IMR-90 (cell line): ENCODE measurements around the gene CERS6. TPM values are rescaled to one million over a fixed set of nuclear protein-coding genes. Genes with fewer than 3 reads are reported as not detected.

Experiments
- ATAC-seq: fragments of 200-7000 bp; cut with Tn5 transposase; 2 replicates; pipeline ENCODE4 v1.9.1; 2020; ENCODE audit warnings: low read depth, mild to moderate bottlenecking, moderate library complexity
- BruUV-seq: library from RNA; stranded (reverse); fragments of 400-500 nt; replicated peaks from 2 replicates; lab custom pipeline; 2021; lab: Mats Ljungman, UMichigan
- CTCF ChIA-PET: fragments of 300-600 bp; formaldehyde crosslinking; extraction: SDS; loops from one replicate; lab custom pipeline; 2021; ENCODE audit warnings: antibody characterized with exemption; lab: Yijun Ruan, JAX
- POLR2A ChIA-PET: fragments of 300-600 bp; sonication (Branson Sonifier 250); formaldehyde crosslinking; loops from one replicate; lab custom pipeline; 2022; ENCODE audit warnings: antibody characterized with exemption; ENCODE audit not compliant: unreplicated experiment; lab: Charles Lee
- DNase-seq: peaks from one replicate; pipeline ENCODE4 v3.0.0; 2013
- H2AFZ ChIP-seq: replicated peaks from 2 replicates; pipeline ENCODE3; 2013; ENCODE audit warnings: low read length, mild to moderate bottlenecking; ENCODE audit not compliant: poor library complexity
- H2AK5ac ChIP-seq: 2 replicates; pipeline ENCODE4 v1.6.1; 2013; ENCODE audit warnings: low read depth, low read length, inconsistent platforms
- H2AK9ac ChIP-seq: replicated peaks from 2 replicates; pipeline ENCODE3; 2013; ENCODE audit warnings: mild to moderate bottlenecking, low read depth, low read length, moderate library complexity; ENCODE audit not compliant: poor library complexity
- H2BK120ac ChIP-seq: 2 replicates; pipeline ENCODE4 v1.6.1; 2013; ENCODE audit warnings: low read depth, low read length, inconsistent platforms
- H2BK15ac ChIP-seq: 3 replicates; pipeline ENCODE4 v1.6.1; 2013; ENCODE audit warnings: low read depth, low read length, inconsistent platforms
- H2BK20ac ChIP-seq: 2 replicates; pipeline ENCODE4 v1.6.1; 2013; ENCODE audit warnings: low read depth, mild to moderate bottlenecking, inconsistent platforms, low read length, moderate library complexity
- H2BK5ac ChIP-seq: 2 replicates; pipeline ENCODE4 v1.6.1; 2013; ENCODE audit warnings: mild to moderate bottlenecking, low read depth, low read length, inconsistent platforms; ENCODE audit not compliant: poor library complexity, severe bottlenecking
- H3K14ac ChIP-seq: replicated peaks from 2 replicates; pipeline ENCODE4 v1.6.1; 2013; ENCODE audit warnings: low read depth, low read length, inconsistent platforms
- H3K18ac ChIP-seq: 2 replicates; pipeline ENCODE4 v1.6.1; 2013; ENCODE audit warnings: low read depth, low read length, control low read depth
- H3K23ac ChIP-seq: 2 replicates; pipeline ENCODE4 v1.6.1; 2013; ENCODE audit warnings: low read depth, low read length, inconsistent platforms
- H3K27ac ChIP-seq: 2 replicates; pipeline ENCODE4 v1.5.1; 2013; ENCODE audit warnings: mild to moderate bottlenecking, control low read depth, low read length; ENCODE audit not compliant: insufficient read depth
- H3K27me3 ChIP-seq: 2 replicates; pipeline ENCODE4 v1.6.1; 2013; ENCODE audit warnings: low read length; ENCODE audit not compliant: control insufficient read depth, insufficient read depth
- H3K36me3 ChIP-seq: 2 replicates; pipeline ENCODE4 v1.6.1; 2013; ENCODE audit warnings: low read length, mixed read lengths; ENCODE audit not compliant: control insufficient read depth, insufficient read depth
- H3K4ac ChIP-seq: 2 replicates; pipeline ENCODE4 v1.6.1; 2013; ENCODE audit warnings: low read depth, low read length, inconsistent platforms
- H3K4me1 ChIP-seq: 2 replicates; pipeline ENCODE4 v1.6.1; 2013; ENCODE audit warnings: low read length, mixed read lengths; ENCODE audit not compliant: control insufficient read depth, insufficient read depth
- H3K4me2 ChIP-seq: 2 replicates; pipeline ENCODE4 v1.6.1; 2013; ENCODE audit warnings: low read depth, mild to moderate bottlenecking, control low read depth, low read length, moderate library complexity
- H3K4me3 ChIP-seq: 2 replicates; pipeline ENCODE4 v1.5.1; 2013; ENCODE audit warnings: low read depth, mild to moderate bottlenecking, control low read depth, low read length, moderate library complexity; ENCODE audit not compliant: insufficient read depth
- H3K56ac ChIP-seq: 2 replicates; pipeline ENCODE4 v1.6.1; 2013; ENCODE audit warnings: low read length, inconsistent platforms; ENCODE audit not compliant: insufficient read depth; ENCODE audit errors: extremely low read depth
- H3K79me1 ChIP-seq, 2 experiments: 2 replicates each; pipeline ENCODE4 v1.6.1; 2013; ENCODE audit warnings: low read length in 2 of 2, inconsistent platforms in 1 of 2, low read depth in 1 of 2
- H3K9ac ChIP-seq: 2 replicates; pipeline ENCODE4 v1.6.1; 2013; ENCODE audit warnings: low read depth, low read length, control low read depth
- H3K9me1 ChIP-seq: 2 replicates; pipeline ENCODE4 v1.6.1; 2013; ENCODE audit warnings: low read length, inconsistent platforms; ENCODE audit not compliant: insufficient read depth
- H3K9me3 ChIP-seq: 2 replicates; pipeline ENCODE4 v1.6.1; 2013; ENCODE audit warnings: low read length; ENCODE audit not compliant: control insufficient read depth, insufficient read depth
- H4K20me1 ChIP-seq: 2 replicates; pipeline ENCODE4 v1.6.1; 2013; ENCODE audit warnings: low read length, inconsistent platforms; ENCODE audit not compliant: insufficient read depth
- H4K5ac ChIP-seq: 2 replicates; pipeline ENCODE4 v1.6.1; 2013; ENCODE audit warnings: mild to moderate bottlenecking, low read depth, low read length, control low read depth
- H4K8ac ChIP-seq, 2 experiments: 2 replicates each; pipeline ENCODE4 v1.6.1; 2013; ENCODE audit warnings: low read depth in 2 of 2, low read length in 2 of 2, control low read depth in 1 of 2, inconsistent platforms in 1 of 2
- H4K91ac ChIP-seq: 2 replicates; pipeline ENCODE4 v1.6.1; 2013; ENCODE audit warnings: low read depth, low read length, inconsistent platforms; ENCODE audit not compliant: insufficient read depth
- CEBPB ChIP-seq: IDR thresholded peaks from 2 replicates; pipeline ENCODE4 v1.6.1; 2012; ENCODE audit warnings: low read depth, low read length, improper control_type of control experiment
- POLR2A ChIP-seq: IDR thresholded peaks from 2 replicates; pipeline ENCODE4 v1.6.1; 2012; ENCODE audit warnings: mild to moderate bottlenecking, low read depth, low read length
- whole genome bisulfite sequencing, 2 experiments: methylation state at CpG; one replicate each; pipeline versions ENCODE4 v1.1.5 to v1.1.7; 2013; ENCODE audit warnings: missing lambda C conversion rate in 2 of 2; ENCODE audit not compliant: insufficient read length in 1 of 2; ENCODE audit errors: extremely low coverage in 2 of 2; 5-methylcytosine and 5-hydroxymethylcytosine counted together
- dilution Hi-C: fragments of 300-500 bp; cut with HindIII; formaldehyde crosslinking; loops from one replicate; pipeline ENCODE4 v1.14.3; 2018; ENCODE audit warnings: low sequenced_read_pairs; ENCODE audit not compliant: unreplicated experiment
- in situ Hi-C: fragments of 300-500 bp; cut with MboI; formaldehyde crosslinking; loops from 3 replicates; pipeline ENCODE4 v1.14.3; 2019; ENCODE audit warnings: low sequenced_read_pairs, inconsistent platforms, mixed read lengths
- intact Hi-C: fragments of 100-400 bp; cut with micrococcal nuclease; formaldehyde crosslinking; loops from 2 replicates; pipeline ENCODE4 v1.10.0; 2022
- polyA plus RNA-seq, 3 experiments: library from polyadenylated mRNA; depleted of rRNA; stranded (reverse); fragments of >200 nt; gene quantifications; 2 replicates each; pipeline ENCODE4 v1.2.3, GENCODE V29; 2012; ENCODE audit warnings: low replicate concordance in 1 of 3
- total RNA-seq: library from RNA; depleted of rRNA; stranded (reverse); fragments of >200 nt; gene quantifications from 2 replicates; pipeline ENCODE4 v1.2.3, GENCODE V29; 2012

Gene CERS6
- total and polyA plus RNA-seq, 2 of the 4 experiments (the other 2 are of a cell fraction) = 2.1 to 5.7 TPM

DNA sequence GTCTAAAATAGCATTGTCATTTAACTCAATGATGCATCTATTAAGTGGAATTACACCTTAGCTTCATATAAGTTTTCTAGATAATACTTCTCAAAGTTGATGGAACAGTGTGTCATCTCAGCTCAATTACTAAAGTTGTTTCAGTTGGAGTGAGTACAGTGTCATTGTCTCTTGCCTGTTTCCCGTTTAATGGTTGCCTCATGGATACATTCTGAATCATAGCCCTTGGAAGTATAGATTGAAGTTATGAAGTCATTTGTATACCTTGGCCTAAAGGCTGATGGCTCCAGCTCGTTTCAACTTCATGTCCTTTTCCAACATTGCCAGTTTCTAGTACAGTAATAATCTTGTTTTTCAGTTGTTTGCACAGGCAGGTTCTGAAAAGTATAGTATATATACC, 215.9 kb downstream of the CERS6 start:
- no peak overlapping the region for H4K5ac ChIP-seq
- no peak for TF ChIP-seq POLR2A
- peak; percentile 64; the same call in 1 of the 2 replicates for TF ChIP-seq CEBPB
- ChIA-PET POLR2A (no interaction called here), CTCF (interaction anchor here (1.0 kb wide), 1 partner anchor 19 kb away, joined by 3 read pairs; no protein-coding TSS in a partner anchor)
- no peak overlapping the region for H2AK5ac ChIP-seq
- intact Hi-C loops (no loop called here), in situ Hi-C loops (no loop called here), dilution Hi-C loops (no loop called here)
- no peak overlapping the region for H2BK5ac ChIP-seq
- H3K4me1 ChIP-seq = no peaks in the 10 kb centered on the region
- H3K27ac ChIP-seq = no peak overlapping the region
- no peak overlapping the region for H2BK15ac ChIP-seq
- H3K27me3 ChIP-seq = no peaks in the 10 kb centered on the region
- H3K4me2 ChIP-seq = no peak overlapping the region
- H3K79me1 ChIP-seq = no peaks in the 10 kb centered on the region
- no peak overlapping the region for H3K23ac ChIP-seq
- H2AFZ ChIP-seq = no peak overlapping the region
- no peaks in the 10 kb centered on the region for H3K9me1 ChIP-seq
- no peak overlapping the region for H3K9ac ChIP-seq
- no TSS peak for BruUV-seq
- H4K91ac ChIP-seq = no peak overlapping the region
- ATAC-seq = peak; percentile 59
- peak; percentile 75 for DNase-seq
- no peak overlapping the region for H2BK20ac ChIP-seq
- H3K36me3 ChIP-seq = no peaks in the 10 kb centered on the region
- no peak overlapping the region for H3K14ac ChIP-seq
- H2BK120ac ChIP-seq = no peak overlapping the region
- H3K9me3 ChIP-seq = no peaks in the 10 kb centered on the region
- no peak overlapping the region for H3K18ac ChIP-seq
- H4K20me1 ChIP-seq = no peaks in the 10 kb centered on the region
- no peak overlapping the region for H4K8ac ChIP-seq
- H3K56ac ChIP-seq = no peak overlapping the region
- no CpG with 5 or more reads among the region's 2 CpGs for WGBS, 2 experiments
- H2AK9ac ChIP-seq = no peak overlapping the region
- no peak overlapping the region for H3K4me3 ChIP-seq
- H3K4ac ChIP-seq = no peak overlapping the region
